Stomach (tissue), 9 donors: ENCODE results near the gene FGF14. TPM values are rescaled to one million over a fixed set of nuclear protein-coding genes. Genes with fewer than 3 reads are reported as not detected.

Experiments
- DNase-seq, 2 donors: peaks; one replicate each; pipeline versions ENCODE4 v3.0.0 to v3.0.0-alpha.2; 2013 to 2019
- H3K27ac ChIP-seq, 5 donors: fragments of 200-600 bp in 4 of 5; sonication (generic) in 4 of 5; one replicate each; pipeline ENCODE4 v1.5.1; 2013 to 2019; ENCODE audit warnings: mild to moderate bottlenecking in 1 of 5, moderate library complexity in 1 of 5
- H3K27me3 ChIP-seq, 3 donors: fragments of 200-600 bp; sonication (generic); one replicate each; pipeline ENCODE4 v1.5.1; 2017 to 2019; ENCODE audit warnings: mixed run types in 1 of 3
- H3K36me3 ChIP-seq, 4 donors: fragments of 200-600 bp; sonication (generic); 1 replicate in 3 of 4; 2 replicates in 1 of 4; pipeline ENCODE4 v1.5.1; 2016 to 2019
- H3K4me1 ChIP-seq, 4 donors: fragments of 200-600 bp; sonication (generic); one replicate each; pipeline ENCODE4 v1.5.1; 2016 to 2019
- H3K4me3 ChIP-seq, 4 donors: fragments of 200-600 bp; sonication (generic) in 3 of 4; one replicate each; pipeline ENCODE4 v1.5.1; 2016 to 2019; ENCODE audit warnings: mild to moderate bottlenecking in 1 of 4
- H3K9me3 ChIP-seq, 4 donors: fragments of 200-600 bp; sonication (generic); one replicate each; pipeline ENCODE4 v1.5.1; 2016 to 2019
- CTCF ChIP-seq, 7 experiments: fragments of 450-650 bp in 4 of 7; fragments of 200-600 bp in 3 of 7; sonication (generic) in 3 of 7; IDR thresholded peaks; one replicate each; pipeline ENCODE4 v1.5.1; 2016 to 2019; ENCODE audit warnings: antibody characterized with exemption in 7 of 7, control low read depth in 2 of 7, mild to moderate bottlenecking in 1 of 7
- EP300 ChIP-seq: sonication (generic); formaldehyde crosslinking; IDR thresholded peaks from one replicate; pipeline ENCODE4 v1.6.1; 2017; ENCODE audit warnings: antibody characterized with exemption
- POLR2A ChIP-seq, 4 donors: fragments of 450-650 bp; IDR thresholded peaks; one replicate each; pipeline ENCODE4 v1.6.1; 2016; ENCODE audit warnings: antibody characterized with exemption in 4 of 4, control low read depth in 2 of 4, mild to moderate bottlenecking in 1 of 4, moderate library complexity in 1 of 4
- POLR2AphosphoS5 ChIP-seq, 3 donors: sonication (generic); formaldehyde crosslinking; IDR thresholded peaks; one replicate each; pipeline ENCODE4 v1.6.1; 2016; ENCODE audit warnings: antibody characterized with exemption in 3 of 3
- WGBS, 5 donors: extraction: QIAGEN DNeasy Blood & Tissue Kit in 3 of 5; methylation state at CpG; one replicate each; pipeline versions ENCODE4 v1.1.5 to v1.1.7; 2013 to 2018; 5-methylcytosine and 5-hydroxymethylcytosine counted together
- intact Hi-C: fragments of 100-400 bp; cut with DNase I; formaldehyde crosslinking; loops from one replicate; pipeline ENCODE4 v1.15.1; 2023; ENCODE audit warnings: low total_unique reads
- polyA plus RNA-seq, 3 donors: library from polyadenylated mRNA; stranded (reverse); fragments of 200-250 nt; gene quantifications; one replicate each; pipeline ENCODE4 v1.2.3, GENCODE V29; 2013
- total RNA-seq, 5 donors: library from RNA; depleted of rRNA; stranded (reverse); fragments of >200 nt; gene quantifications; one replicate each; pipeline versions ENCODE4 v1.1.0 to v1.2.3, GENCODE V29; 2014 to 2016
- donor health status: healthy with polysubstance abuse.
- donor health status: Bipolar disorder and iron deficiency.
- donor health status: healthy.

FGF14 gene
- total and polyA plus RNA-seq, 8 donors = 0.08 to 6.6 (median 0.54) TPM

- no peak overlapping the region for H3K4me3 ChIP-seq
- TF ChIP-seq POLR2A (IDR thresholded peaks at IDR 0.05) (no peak), CTCF (IDR thresholded peaks at IDR 0.05) (no peak), EP300 (no peak)
- no peaks in the 10 kb centered on the region for H3K9me3 ChIP-seq
- WGBS, 5 donors = 62 to 75% (median 67%) methylated on average over 1 of the region's 1 CpG
- DNase-seq = no peak
- intact Hi-C loops = no loop called here
- no peak overlapping the region for H3K27ac ChIP-seq
- H3K4me1 ChIP-seq = no peaks in the 10 kb centered on the region
- H3K36me3 ChIP-seq = no peaks in the 10 kb centered on the region
- H3K27me3 ChIP-seq = no peaks in the 10 kb centered on the region
Observed at GRCh38 chr13:101811284-101811839, 590.5 kb downstream of the FGF14 start.

DNA sequence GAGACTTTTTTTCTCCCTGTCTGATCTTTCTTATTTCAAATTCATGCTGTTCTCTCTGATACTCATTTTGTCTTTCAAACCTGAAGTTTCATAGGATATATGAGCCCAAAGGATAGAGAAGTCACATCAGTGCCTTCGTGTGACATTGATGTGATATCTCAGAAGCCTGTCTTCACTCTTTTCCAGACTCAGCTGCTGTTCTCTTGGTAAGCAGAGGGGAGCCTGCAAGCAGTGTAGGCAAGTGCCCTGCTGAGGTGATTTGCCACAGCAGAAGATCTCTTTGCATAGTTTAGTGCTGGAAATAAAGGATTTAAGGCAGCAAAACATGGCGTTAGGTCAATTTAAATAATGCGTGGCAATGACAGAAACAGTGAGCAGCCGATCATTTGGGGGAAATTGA, 602.7 kb downstream of the FGF14 start:
- DNase-seq = no peak
- intact Hi-C loops = no loop called here
- Histone ChIP-seq H3K27ac (no peak overlapping the region), H3K36me3 (no peaks in the 10 kb centered on the region), H3K4me3 (no peak overlapping the region), H3K9me3 (no peaks in the 10 kb centered on the region), H3K27me3 (no peaks in the 10 kb centered on the region), H3K4me1 (no peaks in the 10 kb centered on the region)
- 55 to 61% (median 57%) methylated on average over 4 of the region's 4 CpGs for WGBS, 5 donors
- TF ChIP-seq POLR2A (IDR thresholded peaks at IDR 0.05) = no peak

- Histone ChIP-seq H3K4me3 (no peak overlapping the region), H3K27me3 (no peaks in the 10 kb centered on the region), H3K36me3 (no peaks in the 10 kb centered on the region), H3K27ac (no peak overlapping the region), H3K4me1 (no peaks in the 10 kb centered on the region), H3K9me3 (no peaks in the 10 kb centered on the region)
- intact Hi-C loops = no loop called here
- no peak for DNase-seq
- 0 to 91% (median 49%) methylated on average over 1 of the region's 1 CpG for WGBS, 5 donors
- TF ChIP-seq CTCF (IDR thresholded peaks at IDR 0.05) (no peak), POLR2AphosphoS5 (IDR thresholded peaks at IDR 0.05) (no peak), EP300 (no peak), POLR2A (IDR thresholded peaks at IDR 0.05) (no peak)
Observed at GRCh38 chr13:101798437-101798836, 603.4 kb downstream of the FGF14 start.

- no peaks in the 10 kb centered on the region for H3K36me3 ChIP-seq
- intact Hi-C loops = no loop called here
- no peaks in the 10 kb centered on the region for H3K27me3 ChIP-seq
- H3K27ac ChIP-seq = no peak overlapping the region
- no peak for DNase-seq
- H3K4me1 ChIP-seq = no peaks in the 10 kb centered on the region
- TF ChIP-seq CTCF (IDR thresholded peaks at IDR 0.05) (no peak), POLR2AphosphoS5 (IDR thresholded peaks at IDR 0.05) (no peak), EP300 (no peak), POLR2A (IDR thresholded peaks at IDR 0.05) (no peak)
- H3K9me3 ChIP-seq = no peaks in the 10 kb centered on the region
- no peak overlapping the region for H3K4me3 ChIP-seq
- WGBS, 5 donors = 67 to 73% (median 68%) methylated on average over 3 of the region's 3 CpGs
Observed at GRCh38 chr13:101795460-101795859, 606.4 kb downstream of the FGF14 start.

DNA sequence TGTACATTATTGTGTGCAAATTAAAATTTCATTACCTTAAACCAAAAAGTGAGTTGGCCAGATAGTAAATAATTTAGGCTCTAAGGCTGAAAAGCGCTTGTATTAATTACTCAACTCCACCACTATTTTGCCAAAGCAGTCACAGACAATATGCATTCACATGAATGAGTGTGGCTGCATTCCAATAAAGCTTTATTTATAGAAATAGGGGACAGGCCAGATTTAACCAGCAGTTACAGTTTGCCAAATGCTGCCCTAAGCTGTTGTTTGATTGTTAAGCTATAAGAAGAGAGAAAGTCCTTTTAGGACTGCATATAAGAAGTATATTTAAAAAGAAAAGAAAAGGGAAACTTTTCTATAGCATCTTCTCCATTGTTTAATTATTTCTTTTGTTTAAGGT, 606.8 kb downstream of the FGF14 start:
- H3K9me3 ChIP-seq = no peaks in the 10 kb centered on the region
- WGBS, 5 donors = 68 to 92% (median 90%) methylated on average over 1 of the region's 1 CpG
- no peaks in the 10 kb centered on the region for H3K36me3 ChIP-seq
- H3K27me3 ChIP-seq = no peaks in the 10 kb centered on the region
- H3K4me3 ChIP-seq = no peak overlapping the region
- TF ChIP-seq POLR2A (IDR thresholded peaks at IDR 0.05) = no peak
- TF ChIP-seq POLR2AphosphoS5 (IDR thresholded peaks at IDR 0.05) = no peak
- TF ChIP-seq EP300 = no peak
- TF ChIP-seq CTCF (IDR thresholded peaks at IDR 0.05) = no peak
- H3K27ac ChIP-seq = no peak overlapping the region
- no peaks in the 10 kb centered on the region for H3K4me1 ChIP-seq
- intact Hi-C loops = no loop called here
- DNase-seq = no peak
